ENCODE results near the gene RASGRF2.
"Not testable (repeated sequence)": the region's sequence is repeated elsewhere in the genome, so short reads cannot be mapped to it uniquely, and the experiment has no call there.

RASGRF2 gene

GRCh38 chr5:81247441-81247972 is 287.3 kb downstream of the RASGRF2 start:
- DNase-seq, result no peak

- no peak for DNase-seq
These were observed 289.1 kb downstream of the RASGRF2 start for GRCh38 chr5:81249240-81249639.

- no peak for DNase-seq
These were observed 289.8 kb downstream of the RASGRF2 start for GRCh38 chr5:81250004-81250403.

GRCh38 chr5:81251922-81252321 is 291.8 kb downstream of the RASGRF2 start:
- no peak for DNase-seq

- DNase-seq, result no peak
These were observed 292.7 kb downstream of the RASGRF2 start for GRCh38 chr5:81252904-81253303.

GRCh38 chr5:81253875-81254274 is 293.7 kb downstream of the RASGRF2 start:
- DNase-seq, result no peak

- DNase-seq, result no peak
These were observed 294.9 kb downstream of the RASGRF2 start for GRCh38 chr5:81254886-81255559.

GRCh38 chr5:81256766-81257165 is 296.6 kb downstream of the RASGRF2 start:
- no peak for DNase-seq

- DNase-seq, result not testable (repeated sequence)
These were observed 302.6 kb downstream of the RASGRF2 start for GRCh38 chr5:81262796-81263195.

- no peak for DNase-seq
These were observed 304.9 kb downstream of the RASGRF2 start for GRCh38 chr5:81265101-81265500.

- no peak for DNase-seq
These were observed 308.5 kb downstream of the RASGRF2 start for GRCh38 chr5:81268521-81269196.

- DNase-seq, result no peak
These were observed 309.7 kb downstream of the RASGRF2 start for GRCh38 chr5:81269751-81270393.

GRCh38 chr5:81270394-81271027 is 310.3 kb downstream of the RASGRF2 start:
- not testable (repeated sequence) for DNase-seq
